WTC11 (cell line): ENCODE measurements around the gene XPR1. TPM values are rescaled to one million over a fixed set of nuclear protein-coding genes. Genes with fewer than 3 reads are reported as not detected.

Experiments
- ATAC-seq: fragments of 200-7000 bp; cut with Tn5 transposase; 2 replicates; pipeline ENCODE4 v1.10.0; 2021; ENCODE audit warnings: mild to moderate bottlenecking, moderate library complexity
- CTCF ChIA-PET: fragments of 300-600 bp; sonication (Branson Sonifier 250); formaldehyde crosslinking; loops from one replicate; lab custom pipeline; 2021; ENCODE audit warnings: antibody characterized with exemption; lab: Charles Lee
- POLR2A ChIA-PET: fragments of 350-600 bp; sonication (Branson Sonifier 250); formaldehyde crosslinking; loops from one replicate; lab custom pipeline; 2021; ENCODE audit warnings: antibody characterized with exemption; lab: Charles Lee
- DNase-seq: peaks from one replicate; pipeline ENCODE4 v3.0.0; 2021; ENCODE audit warnings: low spot score
- H3K27ac Mint-ChIP-seq: 2 replicates; pipeline ENCODE4 v1.8.0; 2021; ENCODE audit warnings: mixed read lengths
- H3K27me3 Mint-ChIP-seq: 2 replicates; pipeline ENCODE4 v1.8.0; 2021; ENCODE audit warnings: low read depth, mild to moderate bottlenecking, moderate library complexity, mixed read lengths
- H3K36me3 Mint-ChIP-seq: 2 replicates; pipeline ENCODE4 v1.8.0; 2021; ENCODE audit warnings: mixed read lengths
- H3K4me1 Mint-ChIP-seq: 2 replicates; pipeline ENCODE4 v1.8.0; 2022; ENCODE audit warnings: mixed read lengths
- H3K4me3 Mint-ChIP-seq: 2 replicates; pipeline ENCODE4 v1.8.0; 2021; ENCODE audit warnings: mild to moderate bottlenecking, moderate library complexity, mixed read lengths
- H3K9me3 Mint-ChIP-seq: 2 replicates; pipeline ENCODE4 v1.8.0; 2021; ENCODE audit warnings: mixed read lengths
- CBFB ChIP-seq: sonication (generic); formaldehyde crosslinking; IDR thresholded peaks from 2 replicates; pipeline ENCODE4 v1.8.1; 2022; ENCODE audit warnings: mild to moderate bottlenecking, low read depth, missing genetic modification reagents
- CREM ChIP-seq: sonication (generic); formaldehyde crosslinking; IDR thresholded peaks from 2 replicates; pipeline ENCODE4 v1.8.1; 2022; ENCODE audit warnings: mild to moderate bottlenecking, missing genetic modification reagents, moderate library complexity
- EMX1 ChIP-seq: fragments of 250-450 bp; sonication (Bioruptor Pico); IDR thresholded peaks from 2 replicates; pipeline ENCODE4 v1.8.0; 2021; ENCODE audit warnings: mild to moderate bottlenecking
- ESRRA ChIP-seq: sonication (generic); formaldehyde crosslinking; IDR thresholded peaks from 2 replicates; pipeline ENCODE4 v1.8.1; 2022; ENCODE audit warnings: mild to moderate bottlenecking, missing genetic modification reagents, borderline replicate concordance
- GABPB1 ChIP-seq: sonication (generic); formaldehyde crosslinking; IDR thresholded peaks from 2 replicates; pipeline ENCODE4 v1.8.1; 2023; ENCODE audit warnings: mild to moderate bottlenecking, missing genetic modification reagents
- KAT7 ChIP-seq: sonication (generic); formaldehyde crosslinking; IDR thresholded peaks from 2 replicates; pipeline ENCODE4 v1.8.1; 2023; ENCODE audit warnings: missing genetic modification reagents, mild to moderate bottlenecking, borderline replicate concordance
- MXD4 ChIP-seq: fragments of 250-450 bp; sonication (Bioruptor Pico); IDR thresholded peaks from 2 replicates; pipeline ENCODE4 v1.8.0; 2021; ENCODE audit warnings: mild to moderate bottlenecking, moderate library complexity, borderline replicate concordance
- NFATC4 ChIP-seq: fragments of 250-450 bp; sonication (Bioruptor Pico); IDR thresholded peaks from 2 replicates; pipeline ENCODE4 v1.9.0; 2021; ENCODE audit warnings: mild to moderate bottlenecking
- NFE2L1 ChIP-seq: sonication (generic); formaldehyde crosslinking; IDR thresholded peaks from 2 replicates; pipeline ENCODE4 v1.8.1; 2023; ENCODE audit warnings: missing genetic modification reagents
- NR1H2 ChIP-seq: sonication (generic); formaldehyde crosslinking; IDR thresholded peaks from 2 replicates; pipeline ENCODE4 v1.9.0; 2021; ENCODE audit warnings: mild to moderate bottlenecking, moderate library complexity, missing genetic modification reagents
- OVOL2 ChIP-seq: fragments of 250-450 bp; sonication (Bioruptor Pico); IDR thresholded peaks from 2 replicates; pipeline ENCODE4 v1.9.0; 2021; ENCODE audit warnings: mild to moderate bottlenecking, borderline replicate concordance
- TEAD4 ChIP-seq: sonication (generic); formaldehyde crosslinking; IDR thresholded peaks from 2 replicates; pipeline ENCODE4 v1.8.0; 2022; ENCODE audit warnings: mild to moderate bottlenecking, missing genetic modification reagents
- ZBTB21 ChIP-seq: sonication (generic); formaldehyde crosslinking; IDR thresholded peaks from 2 replicates; pipeline ENCODE4 v1.8.1; 2023; ENCODE audit warnings: mild to moderate bottlenecking, missing genetic modification reagents, borderline replicate concordance
- total RNA-seq: library from RNA; stranded (reverse); gene quantifications from 3 replicates; pipeline ENCODE4 v1.2.3, GENCODE V29; 2021
- TF ChIP-seq, protein P1 (sequence below): fragments of 250-450 bp; sonication (Bioruptor Pico); IDR thresholded peaks from 2 replicates; pipeline ENCODE4 v2.1.2; 2022; ENCODE audit warnings: mild to moderate bottlenecking, moderate library complexity
- TF ChIP-seq, protein P2 (sequence below): sonication (generic); formaldehyde crosslinking; IDR thresholded peaks from 2 replicates; pipeline ENCODE4 v1.8.0; 2023; ENCODE audit warnings: missing genetic modification reagents, mild to moderate bottlenecking, borderline replicate concordance
- TF ChIP-seq, protein P3 (sequence below): fragments of 250-450 bp; sonication (Bioruptor Pico); IDR thresholded peaks from 2 replicates; pipeline ENCODE4 v1.9.0; 2021; ENCODE audit warnings: moderate library complexity, mild to moderate bottlenecking, inconsistent platforms, borderline replicate concordance
- TF ChIP-seq, protein P4 (sequence below): sonication (generic); formaldehyde crosslinking; IDR thresholded peaks from 2 replicates; pipeline ENCODE4 v1.8.1; 2023; ENCODE audit warnings: mild to moderate bottlenecking, missing genetic modification reagents, moderate library complexity
- TF ChIP-seq, protein P5 (sequence below): sonication (generic); formaldehyde crosslinking; IDR thresholded peaks from 2 replicates; pipeline ENCODE4 v1.8.0; 2022; ENCODE audit warnings: missing genetic modification reagents

Gene XPR1
- total RNA-seq, 1 experiment from 2014 or later, result 34.6 TPM

DNA sequence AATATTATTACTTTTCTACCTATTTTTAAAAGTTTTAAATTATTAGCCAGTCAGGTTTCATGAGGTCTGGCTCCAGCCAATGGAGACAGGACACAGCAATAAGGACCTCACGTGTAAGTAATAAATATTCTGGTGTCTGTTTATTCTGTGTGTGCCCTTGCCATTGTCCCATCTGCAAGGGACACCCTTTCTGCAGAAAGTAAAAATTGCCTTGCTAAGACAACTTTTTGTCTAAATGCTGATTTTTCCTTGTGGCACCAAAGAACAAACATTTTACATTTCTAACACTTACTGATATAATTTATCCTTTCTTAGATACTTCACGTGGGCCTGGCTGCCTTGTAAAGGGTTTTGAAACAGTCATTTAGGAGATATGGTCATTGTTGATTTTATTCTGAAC is 43.7 kb upstream of the XPR1 start (continued):
- TF ChIP-seq KAT7 (CRISPR knock-in tag), result no peak

DNA sequence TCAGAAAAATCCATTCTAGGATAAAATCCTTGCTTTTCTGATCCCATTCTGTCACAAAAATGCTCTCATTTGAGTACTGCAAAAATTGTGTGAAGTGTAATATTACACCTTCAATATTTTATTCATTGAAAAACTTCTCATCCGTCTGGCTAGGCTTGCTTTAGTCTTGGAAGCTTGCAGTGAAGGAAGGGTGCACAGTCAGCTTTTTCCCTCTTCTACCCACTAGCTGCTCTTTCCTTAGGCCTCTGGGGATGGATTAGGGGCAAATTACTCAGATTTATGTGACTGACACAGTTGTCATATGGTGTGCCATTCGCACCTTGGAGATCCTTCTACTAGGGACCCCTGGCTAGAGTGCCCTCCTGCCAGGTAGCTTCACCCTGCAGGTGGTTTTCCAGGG is 40.9 kb upstream of the XPR1 start:
- CTCF ChIA-PET, result no interaction called here
- Mint-ChIP-seq H3K27ac (no peak overlapping the region), H3K9me3 (peaks cover 11% of the 10 kb centered on the region), H3K4me1 (peaks cover 5% of the 10 kb centered on the region; the same call in 1 of the 2 replicates), H3K36me3 (0 out of 2 replicates have a peak, but pooled peaks cover 2% of the 10 kb centered on the region), H3K4me3 (no peak overlapping the region), H3K27me3 (no peaks in the 10 kb centered on the region)
- no peak for DNase-seq
- TF ChIP-seq NFE2L1 (CRISPR knock-in tag) (no peak), GABPB1 (no peak), OVOL2 (no peak), TEAD4 (CRISPR knock-in tag) (no peak), CBFB (CRISPR knock-in tag) (no peak), EMX1 (CRISPR knock-in tag) (no peak), NFATC4 (no peak), NR1H2 (CRISPR knock-in tag) (no peak), ESRRA (CRISPR knock-in tag) (no peak)
- TF ChIP-seq, protein P1, sequence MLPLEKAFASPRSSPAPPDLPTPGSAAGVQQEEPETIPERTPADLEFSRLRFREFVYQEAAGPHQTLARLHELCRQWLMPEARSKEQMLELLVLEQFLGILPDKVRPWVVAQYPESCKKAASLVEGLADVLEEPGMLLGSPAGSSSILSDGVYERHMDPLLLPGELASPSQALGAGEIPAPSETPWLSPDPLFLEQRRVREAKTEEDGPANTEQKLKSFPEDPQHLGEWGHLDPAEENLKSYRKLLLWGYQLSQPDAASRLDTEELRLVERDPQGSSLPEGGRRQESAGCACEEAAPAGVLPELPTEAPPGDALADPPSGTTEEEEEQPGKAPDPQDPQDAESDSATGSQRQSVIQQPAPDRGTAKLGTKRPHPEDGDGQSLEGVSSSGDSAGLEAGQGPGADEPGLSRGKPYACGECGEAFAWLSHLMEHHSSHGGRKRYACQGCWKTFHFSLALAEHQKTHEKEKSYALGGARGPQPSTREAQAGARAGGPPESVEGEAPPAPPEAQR (CRISPR knock-in tag), result no peak
- TF ChIP-seq, protein P2, sequence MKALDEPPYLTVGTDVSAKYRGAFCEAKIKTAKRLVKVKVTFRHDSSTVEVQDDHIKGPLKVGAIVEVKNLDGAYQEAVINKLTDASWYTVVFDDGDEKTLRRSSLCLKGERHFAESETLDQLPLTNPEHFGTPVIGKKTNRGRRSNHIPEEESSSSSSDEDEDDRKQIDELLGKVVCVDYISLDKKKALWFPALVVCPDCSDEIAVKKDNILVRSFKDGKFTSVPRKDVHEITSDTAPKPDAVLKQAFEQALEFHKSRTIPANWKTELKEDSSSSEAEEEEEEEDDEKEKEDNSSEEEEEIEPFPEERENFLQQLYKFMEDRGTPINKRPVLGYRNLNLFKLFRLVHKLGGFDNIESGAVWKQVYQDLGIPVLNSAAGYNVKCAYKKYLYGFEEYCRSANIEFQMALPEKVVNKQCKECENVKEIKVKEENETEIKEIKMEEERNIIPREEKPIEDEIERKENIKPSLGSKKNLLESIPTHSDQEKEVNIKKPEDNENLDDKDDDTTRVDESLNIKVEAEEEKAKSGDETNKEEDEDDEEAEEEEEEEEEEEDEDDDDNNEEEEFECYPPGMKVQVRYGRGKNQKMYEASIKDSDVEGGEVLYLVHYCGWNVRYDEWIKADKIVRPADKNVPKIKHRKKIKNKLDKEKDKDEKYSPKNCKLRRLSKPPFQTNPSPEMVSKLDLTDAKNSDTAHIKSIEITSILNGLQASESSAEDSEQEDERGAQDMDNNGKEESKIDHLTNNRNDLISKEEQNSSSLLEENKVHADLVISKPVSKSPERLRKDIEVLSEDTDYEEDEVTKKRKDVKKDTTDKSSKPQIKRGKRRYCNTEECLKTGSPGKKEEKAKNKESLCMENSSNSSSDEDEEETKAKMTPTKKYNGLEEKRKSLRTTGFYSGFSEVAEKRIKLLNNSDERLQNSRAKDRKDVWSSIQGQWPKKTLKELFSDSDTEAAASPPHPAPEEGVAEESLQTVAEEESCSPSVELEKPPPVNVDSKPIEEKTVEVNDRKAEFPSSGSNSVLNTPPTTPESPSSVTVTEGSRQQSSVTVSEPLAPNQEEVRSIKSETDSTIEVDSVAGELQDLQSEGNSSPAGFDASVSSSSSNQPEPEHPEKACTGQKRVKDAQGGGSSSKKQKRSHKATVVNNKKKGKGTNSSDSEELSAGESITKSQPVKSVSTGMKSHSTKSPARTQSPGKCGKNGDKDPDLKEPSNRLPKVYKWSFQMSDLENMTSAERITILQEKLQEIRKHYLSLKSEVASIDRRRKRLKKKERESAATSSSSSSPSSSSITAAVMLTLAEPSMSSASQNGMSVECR (CRISPR knock-in tag), result no peak
- TF ChIP-seq, protein P3, sequence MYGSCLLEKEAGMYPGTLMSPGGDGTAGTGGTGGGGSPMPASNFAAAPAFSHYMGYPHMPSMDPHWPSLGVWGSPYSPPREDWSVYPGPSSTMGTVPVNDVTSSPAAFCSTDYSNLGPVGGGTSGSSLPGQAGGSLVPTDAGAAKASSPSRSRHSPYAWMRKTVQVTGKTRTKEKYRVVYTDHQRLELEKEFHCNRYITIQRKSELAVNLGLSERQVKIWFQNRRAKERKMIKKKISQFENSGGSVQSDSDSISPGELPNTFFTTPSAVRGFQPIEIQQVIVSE (CRISPR knock-in tag), result no peak
- POLR2A ChIA-PET, result no interaction called here
- no peak for ATAC-seq

DNA sequence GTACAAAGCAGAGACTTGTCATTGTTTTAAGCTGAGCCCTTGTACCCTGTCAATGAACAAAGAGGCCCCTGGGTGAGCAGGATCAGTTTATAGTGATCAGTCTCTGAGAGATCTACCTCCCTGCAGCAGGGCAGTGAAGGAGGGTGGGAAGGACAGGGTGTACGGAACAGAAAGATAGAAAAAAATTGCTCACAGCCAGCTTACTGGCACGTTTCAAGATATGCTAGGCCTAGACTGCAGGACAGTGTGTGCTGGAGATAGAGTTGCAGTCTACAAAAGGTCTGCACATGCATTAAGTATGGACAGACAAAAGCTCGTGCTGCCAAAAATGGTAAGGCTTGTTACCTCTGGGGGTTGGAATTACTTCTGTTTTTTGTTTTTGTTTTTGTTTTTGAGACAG is 38.4 kb upstream of the XPR1 start:
- POLR2A ChIA-PET, result no interaction called here
- Mint-ChIP-seq H3K4me1 (no peaks in the 10 kb centered on the region), H3K27ac (no peak overlapping the region), H3K9me3 (peaks cover under 1% of the 10 kb centered on the region; the same call in 1 of the 2 replicates), H3K4me3 (no peak overlapping the region), H3K27me3 (no peaks in the 10 kb centered on the region), H3K36me3 (no peaks in the 10 kb centered on the region)
- CTCF ChIA-PET, result interaction anchor here (1.2 kb wide), 1 partner anchor 23 kb away, joined by 3 read pairs; no protein-coding TSS in a partner anchor
- TF ChIP-seq CREM (CRISPR knock-in tag), result no peak
- TF ChIP-seq ZBTB21 (CRISPR knock-in tag), result no peak
- TF ChIP-seq, protein P4, sequence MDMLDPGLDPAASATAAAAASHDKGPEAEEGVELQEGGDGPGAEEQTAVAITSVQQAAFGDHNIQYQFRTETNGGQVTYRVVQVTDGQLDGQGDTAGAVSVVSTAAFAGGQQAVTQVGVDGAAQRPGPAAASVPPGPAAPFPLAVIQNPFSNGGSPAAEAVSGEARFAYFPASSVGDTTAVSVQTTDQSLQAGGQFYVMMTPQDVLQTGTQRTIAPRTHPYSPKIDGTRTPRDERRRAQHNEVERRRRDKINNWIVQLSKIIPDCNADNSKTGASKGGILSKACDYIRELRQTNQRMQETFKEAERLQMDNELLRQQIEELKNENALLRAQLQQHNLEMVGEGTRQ (CRISPR knock-in tag), result no peak
- no peak for TF ChIP-seq MXD4 (CRISPR knock-in tag)
- TF ChIP-seq, protein P5, sequence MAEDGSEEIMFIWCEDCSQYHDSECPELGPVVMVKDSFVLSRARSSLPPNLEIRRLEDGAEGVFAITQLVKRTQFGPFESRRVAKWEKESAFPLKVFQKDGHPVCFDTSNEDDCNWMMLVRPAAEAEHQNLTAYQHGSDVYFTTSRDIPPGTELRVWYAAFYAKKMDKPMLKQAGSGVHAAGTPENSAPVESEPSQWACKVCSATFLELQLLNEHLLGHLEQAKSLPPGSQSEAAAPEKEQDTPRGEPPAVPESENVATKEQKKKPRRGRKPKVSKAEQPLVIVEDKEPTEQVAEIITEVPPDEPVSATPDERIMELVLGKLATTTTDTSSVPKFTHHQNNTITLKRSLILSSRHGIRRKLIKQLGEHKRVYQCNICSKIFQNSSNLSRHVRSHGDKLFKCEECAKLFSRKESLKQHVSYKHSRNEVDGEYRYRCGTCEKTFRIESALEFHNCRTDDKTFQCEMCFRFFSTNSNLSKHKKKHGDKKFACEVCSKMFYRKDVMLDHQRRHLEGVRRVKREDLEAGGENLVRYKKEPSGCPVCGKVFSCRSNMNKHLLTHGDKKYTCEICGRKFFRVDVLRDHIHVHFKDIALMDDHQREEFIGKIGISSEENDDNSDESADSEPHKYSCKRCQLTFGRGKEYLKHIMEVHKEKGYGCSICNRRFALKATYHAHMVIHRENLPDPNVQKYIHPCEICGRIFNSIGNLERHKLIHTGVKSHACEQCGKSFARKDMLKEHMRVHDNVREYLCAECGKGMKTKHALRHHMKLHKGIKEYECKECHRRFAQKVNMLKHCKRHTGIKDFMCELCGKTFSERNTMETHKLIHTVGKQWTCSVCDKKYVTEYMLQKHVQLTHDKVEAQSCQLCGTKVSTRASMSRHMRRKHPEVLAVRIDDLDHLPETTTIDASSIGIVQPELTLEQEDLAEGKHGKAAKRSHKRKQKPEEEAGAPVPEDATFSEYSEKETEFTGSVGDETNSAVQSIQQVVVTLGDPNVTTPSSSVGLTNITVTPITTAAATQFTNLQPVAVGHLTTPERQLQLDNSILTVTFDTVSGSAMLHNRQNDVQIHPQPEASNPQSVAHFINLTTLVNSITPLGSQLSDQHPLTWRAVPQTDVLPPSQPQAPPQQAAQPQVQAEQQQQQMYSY, result no peak
- DNase-seq, result no peak
- ATAC-seq, result no peak
